ENCODE data around the gene SPANXN1. TPM values are rescaled to one million over a fixed set of nuclear protein-coding genes. Genes with fewer than 3 reads are reported as not detected.
"Not testable (repeated sequence)": the region's sequence is repeated elsewhere in the genome, so short reads cannot be mapped to it uniquely, and the experiment has no call there.

The SPANXN1 gene
- not detected for total RNA-seq
- long read RNA-seq, result 0 reads

- intact Hi-C loops (cut with DNase I); ATAC-seq; DNase-seq: not testable (repeated sequence)
Measured at GRCh38 chrX:145247203-145247602, at the start of gene SPANXN1. Gene SPANXN1 (plus strand): TSS chrX:145247503. CDS start chrX:145247587, 84 bp downstream.

GRCh38 chrX:145199078-145199477 lies 48.2 kb upstream of the SPANXN1 start:
- DNase-seq (no peak), ATAC-seq (no peak)
- intact Hi-C loops (cut with DNase I), result no loop called here

DNA sequence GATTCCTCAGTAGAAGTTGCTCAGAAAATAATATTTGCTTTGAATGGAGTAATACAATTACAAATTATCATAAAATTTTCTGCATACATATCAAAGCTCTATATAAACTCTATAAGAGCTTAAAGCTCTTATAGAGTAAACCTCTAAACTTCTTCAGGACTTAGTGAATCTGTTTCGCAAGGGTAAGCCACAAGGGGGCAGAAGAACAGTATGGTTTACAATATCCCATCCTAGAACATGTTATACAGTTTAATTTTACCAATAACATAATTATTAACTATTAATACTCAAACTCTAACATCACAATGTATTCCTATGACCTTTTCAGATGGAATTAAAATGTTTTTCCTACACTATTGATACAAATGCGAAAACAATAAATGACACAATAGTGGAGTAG lies 33.8 kb upstream of the SPANXN1 start:
- no peak for ATAC-seq

DNA sequence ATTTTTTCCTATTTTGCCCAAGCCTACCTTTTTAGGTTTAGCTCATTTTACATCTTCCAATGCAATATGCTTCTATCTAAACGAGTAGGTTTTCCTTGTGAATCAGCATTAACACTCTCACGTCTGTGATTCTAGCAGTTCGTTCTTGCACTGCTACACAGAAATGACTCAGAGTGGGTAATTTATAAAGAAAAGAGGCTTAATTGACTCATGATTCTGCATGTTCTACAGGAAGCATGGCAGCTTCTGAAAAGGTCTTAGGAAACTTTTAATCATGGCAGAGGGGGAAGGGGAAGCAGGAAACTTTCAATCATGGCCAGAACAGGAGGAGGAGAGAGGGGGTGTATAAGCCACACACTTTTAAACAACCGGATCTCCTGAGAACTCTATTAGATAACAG lies 44.9 kb downstream of the SPANXN1 start:
- DNase-seq (no peak), ATAC-seq (no peak)
- intact Hi-C loops (cut with DNase I), result no loop called here

More for the DNA sequence above, 33.8 kb upstream of the SPANXN1 start:
- intact Hi-C loops (cut with DNase I), result no loop called here
- no peak for DNase-seq
